Erythroblast (primary cell): ENCODE results near the gene TMC5.

Experiments
- DNase-seq, 2 experiments: peaks; one replicate each; lab custom pipeline; 2025; lab: John Stamatoyannopoulos, UW
- GATA1 ChIP-seq: IDR thresholded peaks from 2 replicates; pipeline ENCODE4 v1.6.1; 2011; ENCODE audit warnings: low read depth, mild to moderate bottlenecking, control low read depth, low read length, moderate library complexity
- POLR2A ChIP-seq: IDR thresholded peaks from 2 replicates; pipeline ENCODE4 v1.6.1; 2011; ENCODE audit warnings: mild to moderate bottlenecking, low read length

The TMC5 gene

DNA sequence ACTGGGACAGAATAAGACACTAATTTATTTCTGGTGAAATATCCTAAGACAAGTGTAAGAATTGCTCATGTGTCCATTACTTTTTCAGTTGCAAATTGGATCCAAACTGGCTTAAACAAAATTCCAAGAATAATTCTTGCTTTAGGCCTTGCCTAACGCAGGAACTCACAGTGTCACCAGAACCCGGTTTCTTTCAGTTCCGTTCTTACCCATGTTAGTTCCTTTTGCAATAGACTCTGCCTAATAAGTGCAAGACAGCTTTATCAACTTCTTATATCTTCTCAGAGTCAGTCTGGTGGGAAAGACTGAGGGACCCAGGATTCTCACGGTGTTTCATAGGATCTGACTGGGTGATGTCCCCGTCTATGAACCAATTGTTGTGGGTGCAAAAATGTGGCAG, 79.5 kb downstream of the TMC5 start:
- no peak for DNase-seq
- TF ChIP-seq GATA1: no peak
- TF ChIP-seq POLR2A: no peak

DNA sequence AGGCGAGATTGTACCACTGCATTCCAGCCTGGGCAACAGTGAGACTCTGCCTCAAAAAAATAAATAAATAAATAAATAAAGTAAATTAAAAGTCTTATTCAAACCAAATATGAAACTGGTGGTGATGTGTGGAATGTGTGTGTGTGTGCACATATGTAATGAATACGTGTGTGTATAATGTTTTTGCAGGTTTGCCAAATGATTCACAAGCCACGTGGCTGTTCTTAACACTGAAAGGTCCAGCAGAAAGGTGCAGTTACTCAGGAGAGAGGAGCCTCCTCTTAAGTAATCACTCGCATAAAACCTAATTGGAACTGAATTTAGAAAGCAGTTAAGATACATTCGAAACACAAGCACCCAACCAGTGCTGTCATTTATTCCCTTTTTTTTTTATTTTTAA, 81.3 kb downstream of the TMC5 start:
- no peak for DNase-seq
- TF ChIP-seq GATA1 (no peak), POLR2A (no peak)

DNA sequence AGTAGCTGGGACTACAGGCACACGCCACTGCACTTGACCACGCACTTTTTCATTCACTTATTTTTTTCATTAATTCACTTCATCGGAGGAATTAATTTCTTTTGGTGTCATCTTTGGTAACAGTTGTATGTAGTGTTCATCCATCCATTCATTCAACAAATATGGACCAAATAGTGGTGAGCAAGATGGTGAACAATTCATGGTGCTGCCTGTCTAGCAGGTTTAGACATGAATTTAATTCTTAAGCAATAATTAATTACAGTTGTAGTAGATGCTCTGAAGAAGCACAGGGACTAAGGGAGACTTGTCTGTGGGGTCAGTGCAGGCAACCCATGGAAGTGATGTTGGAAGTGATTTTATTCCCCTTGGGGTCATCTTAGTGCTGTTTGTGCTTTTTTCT, 81.8 kb downstream of the TMC5 start:
- no peak for TF ChIP-seq GATA1
- TF ChIP-seq POLR2A: no peak
- no peak for DNase-seq

DNA sequence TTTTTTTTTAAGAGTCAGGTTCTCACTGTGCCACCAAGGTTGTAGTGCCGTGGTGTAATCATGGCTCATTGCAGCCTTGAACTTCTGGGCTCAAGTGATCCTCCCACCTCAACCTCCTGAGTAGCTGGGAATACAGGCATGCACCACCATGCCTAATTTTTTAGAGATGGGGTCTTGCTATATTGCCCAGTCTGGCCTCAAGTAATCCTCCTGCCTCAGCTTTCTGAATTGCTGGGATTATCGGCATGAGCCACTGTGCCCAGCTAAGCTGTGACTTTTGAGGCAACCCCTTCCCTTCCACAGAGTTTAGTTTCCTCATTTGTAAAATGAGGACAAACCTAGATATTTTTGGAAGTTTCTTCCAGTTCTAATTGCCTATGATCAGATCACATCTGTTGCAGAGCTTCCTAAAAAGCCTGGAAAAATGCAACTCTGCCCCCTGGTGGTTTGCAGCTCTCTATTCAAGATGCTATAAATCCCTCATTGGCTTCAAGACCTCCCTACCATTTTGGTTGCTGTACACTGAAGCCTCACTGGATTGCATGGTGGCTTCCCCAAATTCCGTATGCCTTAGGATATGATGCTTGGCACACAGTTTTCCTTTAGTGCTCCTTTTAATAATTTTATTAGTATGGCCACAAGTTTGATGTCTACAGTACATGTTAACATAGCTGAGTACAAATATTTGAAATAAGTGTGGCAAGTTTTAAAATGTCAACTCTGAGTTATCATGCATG, 84.9 kb downstream of the TMC5 start:
- TF ChIP-seq POLR2A: no peak
- TF ChIP-seq GATA1: no peak

DNA sequence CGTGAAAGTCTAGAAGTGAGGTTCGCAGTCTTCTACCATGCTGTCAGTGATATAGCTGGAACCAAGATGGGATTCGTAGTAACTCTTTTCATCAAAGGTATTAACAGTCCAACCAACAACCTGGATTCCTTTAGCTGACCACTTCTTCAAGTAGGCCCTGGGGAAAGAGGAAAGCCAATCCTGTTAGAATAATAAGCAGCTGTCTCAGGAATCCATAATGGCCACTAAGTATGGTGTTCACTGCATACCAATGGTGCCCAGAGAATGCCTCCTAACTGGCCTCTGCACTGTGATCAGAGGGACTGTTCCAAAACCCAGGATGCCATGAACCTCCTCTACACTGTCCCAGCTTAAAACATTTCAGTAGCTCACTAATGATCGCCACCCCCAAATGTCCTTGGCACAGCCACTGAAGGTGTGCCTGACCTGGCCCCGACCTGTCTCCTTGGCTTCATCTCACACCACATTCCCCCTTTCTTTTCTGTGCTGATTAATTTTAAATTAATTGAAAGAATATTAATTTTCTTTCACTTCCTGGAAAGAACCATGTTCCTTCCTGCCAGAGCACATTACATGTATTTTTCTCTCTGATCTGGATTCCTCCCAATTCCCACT, 85.9 kb downstream of the TMC5 start:
- TF ChIP-seq POLR2A (no peak), GATA1 (no peak)
- no peak for DNase-seq

More for the DNA sequence above, 84.9 kb downstream of the TMC5 start:
- peak; percentile 86 to 92 for DNase-seq

DNA sequence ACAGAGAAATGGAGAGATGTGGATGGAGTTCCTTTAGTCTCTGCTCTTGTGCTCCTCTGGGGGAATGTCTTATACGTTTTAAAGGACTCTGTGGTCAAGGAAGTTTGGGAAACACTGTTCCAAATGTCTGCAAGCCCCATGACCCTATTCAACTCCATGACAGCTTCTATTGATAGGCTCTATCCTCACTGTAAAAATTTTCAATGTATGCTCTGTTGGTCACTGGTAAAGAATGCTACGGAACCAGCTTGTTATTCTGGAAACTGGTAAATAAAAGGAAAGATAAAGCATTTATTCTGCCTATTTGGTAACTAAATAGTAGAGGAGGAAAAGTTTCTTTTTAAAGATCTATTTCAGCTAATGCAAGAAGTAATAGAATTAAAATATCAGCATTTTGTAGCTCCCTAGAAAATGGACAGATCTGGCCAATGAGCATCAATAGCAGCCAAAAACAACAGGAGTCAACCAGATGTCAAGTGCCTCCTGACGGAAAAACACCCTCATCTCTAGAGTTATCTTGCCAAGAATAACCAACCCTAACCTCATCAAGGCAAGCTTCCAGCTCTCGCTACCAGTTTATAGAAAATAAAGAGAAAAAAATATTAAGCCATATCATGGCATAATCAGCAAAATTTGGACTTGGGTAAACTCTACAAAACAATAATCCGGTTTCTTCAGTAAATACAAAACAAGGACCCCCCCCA, 88.1 kb downstream of the TMC5 start:
- DNase-seq: no peak
- no peak for TF ChIP-seq POLR2A
- TF ChIP-seq GATA1: no peak

DNA sequence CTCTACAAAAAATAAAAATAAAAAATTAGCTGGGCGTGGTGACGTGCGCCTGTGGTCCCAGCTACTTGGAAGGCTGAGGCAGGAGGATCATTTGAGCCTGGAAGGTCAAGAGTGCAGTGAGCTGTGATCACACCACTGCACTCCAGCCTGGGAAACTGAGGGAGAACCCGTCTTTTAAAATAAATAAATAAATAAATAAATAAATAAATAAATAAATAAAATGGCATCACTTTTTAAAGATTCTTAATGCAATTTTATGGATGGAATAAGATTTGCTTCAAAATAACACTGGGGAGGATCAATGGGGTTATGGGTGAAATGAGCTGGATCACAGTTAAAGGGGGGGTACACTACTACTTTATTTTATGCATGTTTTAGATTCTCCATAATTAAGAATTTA, 89.3 kb downstream of the TMC5 start:
- TF ChIP-seq GATA1: no peak
- TF ChIP-seq POLR2A: no peak

DNA sequence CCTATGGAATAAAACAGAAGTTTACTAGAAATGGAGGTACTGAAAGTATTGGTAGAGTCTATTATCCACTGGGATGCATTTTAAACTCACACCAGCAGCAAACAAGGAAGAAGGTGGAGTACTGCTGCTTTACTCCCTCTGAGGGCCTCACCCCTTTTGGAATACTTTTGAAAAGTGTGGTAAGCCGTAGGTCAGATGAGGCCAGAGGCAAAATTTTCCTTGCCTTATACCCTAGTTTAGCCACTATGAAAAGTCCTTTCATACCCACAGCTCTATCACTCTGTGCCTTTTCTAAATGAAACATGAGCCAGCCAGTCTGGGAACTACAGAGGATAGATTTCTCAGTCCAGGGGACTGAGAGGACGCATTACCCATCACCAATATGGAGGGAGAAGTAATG, 90.2 kb downstream of the TMC5 start:
- DNase-seq: no peak
- TF ChIP-seq POLR2A: no peak
- TF ChIP-seq GATA1: no peak

More for the DNA sequence above, 89.3 kb downstream of the TMC5 start:
- DNase-seq: no peak

DNA sequence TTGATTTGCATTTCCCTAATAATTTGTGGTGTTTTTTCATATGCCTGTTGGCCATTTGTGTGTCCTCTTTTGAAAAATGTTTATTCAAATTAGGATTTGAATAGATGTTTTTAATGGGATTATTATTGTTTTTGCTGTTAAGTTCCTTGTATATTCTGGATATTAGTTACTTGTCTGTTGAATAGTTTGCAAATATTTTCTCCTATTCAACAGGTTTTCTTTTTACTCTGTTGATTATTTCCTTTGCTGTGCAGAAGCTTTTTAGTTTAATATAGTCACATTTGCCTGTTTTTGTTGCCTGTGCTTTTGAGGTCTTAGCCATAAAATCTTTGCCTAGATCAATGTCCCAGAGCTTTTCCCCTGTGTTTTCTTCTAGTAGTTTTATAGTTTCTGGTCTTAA, 94.6 kb downstream of the TMC5 start:
- TF ChIP-seq POLR2A: no peak
- no peak for TF ChIP-seq GATA1
- no peak for DNase-seq

DNA sequence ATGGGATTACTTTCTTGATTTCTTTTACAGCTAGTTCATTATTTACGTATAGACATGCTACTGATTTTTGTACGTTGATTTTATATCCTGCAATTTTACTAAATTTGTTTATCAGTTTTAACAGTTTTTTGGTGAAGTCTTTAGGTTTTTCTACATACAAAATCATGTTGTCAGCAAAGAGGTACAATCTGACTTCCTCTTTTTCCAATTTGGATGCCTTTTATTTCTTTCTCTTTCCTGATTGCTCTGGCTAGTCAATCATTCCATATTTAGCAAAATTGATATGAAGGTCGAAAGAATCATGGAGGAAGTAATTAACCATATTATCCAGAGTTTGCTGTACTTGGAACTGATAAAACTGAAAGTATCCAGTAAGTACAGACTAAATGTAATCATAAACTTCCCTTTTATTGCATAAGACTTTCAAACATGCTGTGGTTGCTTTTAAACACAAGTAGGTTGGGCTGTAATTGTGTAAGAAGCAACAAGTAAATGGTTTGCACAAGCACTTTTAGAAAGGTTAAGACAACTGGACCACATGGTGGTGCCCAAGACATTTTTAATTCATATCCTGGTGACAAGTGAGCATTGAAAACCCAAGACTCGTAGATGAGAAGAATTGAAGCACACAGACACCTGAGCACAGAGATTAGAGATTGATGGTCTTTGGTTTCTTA, 95.8 kb downstream of the TMC5 start:
- no peak for TF ChIP-seq POLR2A
- no peak for TF ChIP-seq GATA1
- no peak for DNase-seq

DNA sequence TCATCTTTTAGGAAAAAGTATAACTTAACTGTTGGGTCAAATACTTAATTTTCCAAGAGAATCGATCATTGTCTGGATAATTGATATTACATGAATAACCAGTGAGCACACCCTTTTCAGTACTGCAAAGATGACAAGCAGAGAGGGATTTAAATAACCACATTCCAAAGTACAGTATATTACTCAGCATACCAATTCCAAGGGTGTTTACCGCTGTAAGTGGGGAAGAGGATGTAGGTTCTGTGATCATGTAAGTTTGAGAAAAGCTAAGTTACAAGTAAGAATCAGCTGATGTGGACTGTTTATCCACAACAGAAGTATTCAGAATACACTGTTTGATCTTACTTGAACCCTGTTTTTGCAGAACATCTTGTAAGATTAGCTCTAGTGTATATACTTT, 98.1 kb downstream of the TMC5 start:
- DNase-seq: no peak
- no peak for TF ChIP-seq POLR2A
- TF ChIP-seq GATA1: no peak

DNA sequence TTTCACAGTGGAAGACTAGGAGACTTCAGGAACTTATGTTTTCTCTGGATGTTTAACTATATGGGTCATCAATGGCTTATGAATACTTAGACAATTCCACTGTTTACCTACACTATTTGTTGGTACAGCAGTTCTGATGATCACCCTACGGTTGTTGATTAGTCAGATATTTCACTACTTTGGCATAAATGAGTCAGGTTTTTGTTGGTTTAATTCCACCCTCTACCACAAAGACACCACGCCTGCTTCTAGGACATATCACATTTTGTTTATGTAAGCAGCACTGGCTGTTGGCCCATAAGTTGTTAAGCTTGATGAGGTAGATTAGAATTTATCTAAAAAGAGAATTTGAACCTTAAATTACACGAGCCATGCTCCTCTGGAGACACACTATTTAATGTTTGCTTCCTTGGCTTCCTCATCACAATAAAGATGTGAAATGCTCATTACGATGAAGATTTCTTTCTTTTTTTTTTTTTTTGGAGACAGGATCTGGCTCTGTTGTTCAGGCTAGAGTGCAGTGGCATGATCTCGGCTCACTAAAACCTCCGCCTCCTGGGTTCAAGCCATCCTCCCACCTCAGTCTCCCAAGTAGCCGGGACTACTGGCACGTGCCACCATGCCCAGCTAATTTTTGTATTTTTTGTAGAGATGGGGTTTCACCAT, 99.9 kb downstream of the TMC5 start:
- TF ChIP-seq POLR2A (peak; percentile 31), GATA1 (no peak)
- peak; percentile 89 to 91 for DNase-seq

DNA sequence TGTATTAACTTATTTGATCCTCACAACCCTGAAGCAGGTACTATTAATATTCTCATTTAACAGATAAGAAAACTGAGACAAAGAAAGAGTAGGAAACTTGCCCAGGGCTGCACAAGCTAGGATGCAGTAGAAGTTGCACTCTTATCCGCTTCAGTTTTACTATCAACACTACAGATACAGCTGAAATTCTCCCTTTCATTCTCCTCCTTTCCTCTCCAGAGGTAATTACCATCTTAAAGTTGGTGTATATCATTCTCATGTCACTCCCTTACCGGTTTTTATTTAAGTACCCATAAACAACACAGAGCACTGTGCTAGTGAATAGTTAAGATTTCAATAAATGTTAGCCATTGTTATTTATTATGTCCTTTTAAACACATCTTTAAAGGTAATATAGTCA, 100.7 kb downstream of the TMC5 start:
- no peak for TF ChIP-seq POLR2A
- no peak for TF ChIP-seq GATA1

DNA sequence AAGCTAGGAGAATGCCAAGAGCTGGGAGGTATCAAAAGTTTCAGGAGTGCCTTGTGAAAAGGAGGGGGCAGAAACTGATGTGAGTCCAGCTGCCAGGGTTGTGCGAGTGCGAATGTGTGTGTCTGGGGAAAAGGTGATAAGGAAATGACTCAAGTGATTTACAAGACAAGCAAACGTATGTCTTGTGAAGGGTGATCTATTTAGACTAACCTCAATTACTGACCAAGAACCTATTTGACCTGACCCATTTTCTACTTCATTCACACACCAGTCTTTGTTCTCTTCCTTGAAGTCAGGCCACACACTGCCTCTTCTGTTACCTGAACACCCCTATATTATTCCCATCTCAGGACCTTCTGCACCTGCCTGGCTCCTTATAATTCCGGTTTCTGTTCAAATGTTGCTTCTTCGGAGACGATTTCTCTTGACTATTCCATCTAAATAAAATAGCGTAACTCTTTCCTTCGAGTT, 103.2 kb downstream of the TMC5 start:
- DNase-seq: peak; percentile 94 to 97
- no peak for TF ChIP-seq GATA1
- TF ChIP-seq POLR2A: peak; percentile 84

More for the DNA sequence above, 100.7 kb downstream of the TMC5 start:
- peak; percentile 24 to 49 for DNase-seq
